Stimulated activated CD4-positive, alpha-beta T cell treated with anti-CD3 and anti-CD28 coated beads, TNF-alpha, amount 100 ng/mL, for 48 hours (primary cell): ENCODE measurements around the gene NUP35.
"Not testable (repeated sequence)": the region's sequence is repeated elsewhere in the genome, so short reads cannot be mapped to it uniquely, and the experiment has no call there.

Experiments used
- DNase-seq, 3 donors: peaks; one replicate each; pipeline ENCODE4 v3.0.0-alpha.2; 2020; ENCODE audit warnings: low read depth in 3 of 3

Gene NUP35

DNA sequence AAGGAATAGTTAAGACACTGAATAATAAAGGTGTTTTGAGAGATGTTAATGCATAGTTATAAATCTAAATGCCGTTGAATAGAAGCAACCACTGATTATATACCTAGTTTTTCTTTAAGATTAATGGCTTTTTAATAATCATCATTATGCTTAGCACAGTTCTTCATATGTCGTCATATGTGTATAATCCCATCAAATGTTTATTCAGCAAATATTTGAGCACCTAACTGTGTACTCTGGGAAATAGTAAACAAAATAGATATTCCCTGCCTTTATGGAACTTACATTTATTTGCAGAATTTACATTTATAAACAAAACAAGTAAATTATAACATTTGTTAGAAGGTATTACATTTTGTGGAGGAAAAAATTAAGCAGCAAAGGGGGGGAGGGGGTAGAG, 9.8 kb downstream of the NUP35 start:
- DNase-seq, result no peak

DNA sequence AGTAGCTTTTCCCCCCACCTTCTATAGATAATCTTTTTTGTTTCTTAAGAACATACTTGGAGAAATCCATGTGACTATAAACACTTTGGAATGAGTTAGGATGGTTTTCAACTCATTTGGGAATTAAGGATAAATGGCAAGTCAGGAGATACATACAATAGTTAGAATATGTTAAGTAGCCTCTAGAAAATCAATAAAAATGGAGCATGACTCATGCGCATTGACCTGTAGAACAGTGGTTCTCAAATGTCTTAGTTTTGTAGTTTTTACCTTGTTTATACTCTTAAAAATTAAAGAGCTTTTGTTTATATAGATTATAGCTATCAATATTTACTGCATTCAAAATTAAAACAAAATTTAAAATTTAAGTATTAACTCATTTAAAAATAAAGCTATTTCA, 24.7 kb downstream of the NUP35 start:
- DNase-seq, result no peak

DNA sequence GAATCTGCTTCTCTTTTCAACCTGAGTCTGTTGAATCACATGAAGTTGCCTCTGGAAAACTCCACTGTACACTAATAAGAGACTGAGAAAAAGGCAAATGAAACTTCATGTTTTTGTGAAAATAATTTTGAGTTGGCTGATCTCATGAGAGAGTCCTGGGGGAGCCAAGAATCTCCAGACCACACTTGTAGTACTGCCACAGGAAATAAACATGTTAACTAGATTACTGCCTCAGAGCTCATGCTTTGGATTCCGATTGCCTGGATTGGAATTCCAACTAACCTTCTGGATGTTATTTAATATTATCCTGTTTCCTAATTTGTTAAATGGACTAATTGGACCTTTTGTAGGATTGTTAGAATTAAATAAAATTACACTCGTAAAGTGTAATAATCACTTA, 25.2 kb downstream of the NUP35 start:
- no peak for DNase-seq

DNA sequence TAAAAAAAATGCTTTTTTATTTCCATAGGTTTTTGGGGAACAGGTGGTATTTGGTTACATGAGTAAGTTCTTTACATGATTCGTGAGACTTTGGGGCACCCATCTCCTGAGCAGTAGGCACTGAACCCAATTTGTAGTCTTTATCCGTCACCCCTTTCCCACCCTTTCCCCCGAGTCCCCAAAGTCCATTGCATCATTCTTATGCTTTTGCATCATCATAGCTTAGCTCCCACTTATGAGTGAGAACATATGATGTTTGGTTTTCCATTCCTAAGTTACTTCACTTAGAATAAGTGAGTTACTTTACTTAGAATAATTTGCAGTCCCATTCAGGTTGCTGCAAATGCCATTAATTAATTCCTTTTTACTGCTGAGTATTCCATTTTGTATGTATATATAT, 28.0 kb downstream of the NUP35 start:
- DNase-seq, result not testable (repeated sequence)

DNA sequence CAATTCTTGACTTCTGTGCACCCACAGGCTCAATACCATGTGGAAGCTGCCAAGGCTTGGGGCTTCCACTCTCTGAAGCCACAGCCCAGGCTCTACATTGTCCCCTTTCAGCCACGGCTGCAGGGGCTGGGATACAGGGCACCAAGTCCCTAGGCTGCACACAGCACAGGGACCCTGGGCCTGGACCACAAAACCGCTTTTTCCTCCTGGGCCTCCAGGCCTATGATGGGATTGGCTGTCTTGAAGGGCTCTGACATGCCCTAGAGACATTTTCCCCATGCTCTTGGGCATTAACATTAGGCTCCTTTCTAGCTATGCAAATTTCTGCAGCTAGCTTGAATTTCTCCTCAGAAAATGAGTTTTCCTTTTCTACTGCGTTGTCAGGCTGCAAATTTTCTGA, 29.7 kb downstream of the NUP35 start:
- no peak for DNase-seq

DNA sequence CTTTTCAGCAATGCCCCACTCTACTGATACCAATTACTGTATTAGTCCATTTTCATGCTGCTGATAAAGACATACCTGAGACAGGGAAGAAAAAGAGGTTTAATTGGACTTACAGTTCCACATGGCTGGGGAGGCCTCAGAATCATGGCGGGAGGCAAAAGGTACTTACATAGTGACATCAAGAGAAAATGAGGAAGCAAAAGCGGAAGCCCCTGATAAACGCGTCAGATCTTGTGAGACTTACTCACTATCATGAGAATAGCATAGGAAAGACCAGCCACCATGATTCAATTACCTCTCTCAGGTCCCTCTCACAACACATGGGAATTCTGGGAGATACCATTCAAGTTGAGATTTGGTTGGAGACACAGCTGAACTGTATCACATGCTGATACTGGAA, 30.5 kb downstream of the NUP35 start:
- not testable (repeated sequence) for DNase-seq

DNA sequence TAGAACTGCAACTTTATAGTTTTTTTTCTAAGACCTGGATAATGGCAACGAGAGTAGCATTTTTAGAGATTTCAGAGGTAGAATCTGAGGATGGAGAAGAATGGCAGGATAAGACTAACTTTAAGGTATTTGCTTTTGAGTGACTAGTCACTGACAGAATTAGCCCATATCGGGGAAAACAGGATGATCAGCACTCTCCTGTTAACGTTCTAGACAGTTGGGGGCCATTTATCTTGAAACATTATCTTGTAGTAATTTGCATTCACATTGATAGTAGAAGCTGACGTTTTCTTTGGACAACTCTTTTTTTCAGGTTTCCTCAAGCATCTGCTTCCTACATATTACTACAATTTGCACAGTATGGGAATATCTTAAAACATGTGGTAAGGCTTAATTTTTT, 32.9 kb downstream of the NUP35 start:
- no peak for DNase-seq

DNA sequence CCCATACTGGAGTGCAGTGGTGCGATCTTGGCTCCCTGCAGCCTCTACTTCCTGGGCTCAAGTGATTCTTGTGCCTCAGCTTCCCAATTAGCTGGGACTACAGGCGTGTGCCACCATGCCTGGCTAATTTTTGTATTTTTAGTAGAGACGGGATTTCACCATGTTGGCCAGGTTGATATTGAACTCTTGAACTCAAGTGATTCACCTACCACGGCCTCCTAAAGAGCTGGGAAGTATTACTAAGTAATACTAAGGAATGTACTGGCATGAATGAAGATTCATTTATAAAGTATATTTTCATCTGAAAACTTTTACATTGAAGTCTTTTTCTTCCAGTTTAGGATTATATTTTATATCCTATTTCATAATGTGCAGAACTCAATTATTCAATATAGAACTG, 38.1 kb downstream of the NUP35 start:
- DNase-seq, result no peak

DNA sequence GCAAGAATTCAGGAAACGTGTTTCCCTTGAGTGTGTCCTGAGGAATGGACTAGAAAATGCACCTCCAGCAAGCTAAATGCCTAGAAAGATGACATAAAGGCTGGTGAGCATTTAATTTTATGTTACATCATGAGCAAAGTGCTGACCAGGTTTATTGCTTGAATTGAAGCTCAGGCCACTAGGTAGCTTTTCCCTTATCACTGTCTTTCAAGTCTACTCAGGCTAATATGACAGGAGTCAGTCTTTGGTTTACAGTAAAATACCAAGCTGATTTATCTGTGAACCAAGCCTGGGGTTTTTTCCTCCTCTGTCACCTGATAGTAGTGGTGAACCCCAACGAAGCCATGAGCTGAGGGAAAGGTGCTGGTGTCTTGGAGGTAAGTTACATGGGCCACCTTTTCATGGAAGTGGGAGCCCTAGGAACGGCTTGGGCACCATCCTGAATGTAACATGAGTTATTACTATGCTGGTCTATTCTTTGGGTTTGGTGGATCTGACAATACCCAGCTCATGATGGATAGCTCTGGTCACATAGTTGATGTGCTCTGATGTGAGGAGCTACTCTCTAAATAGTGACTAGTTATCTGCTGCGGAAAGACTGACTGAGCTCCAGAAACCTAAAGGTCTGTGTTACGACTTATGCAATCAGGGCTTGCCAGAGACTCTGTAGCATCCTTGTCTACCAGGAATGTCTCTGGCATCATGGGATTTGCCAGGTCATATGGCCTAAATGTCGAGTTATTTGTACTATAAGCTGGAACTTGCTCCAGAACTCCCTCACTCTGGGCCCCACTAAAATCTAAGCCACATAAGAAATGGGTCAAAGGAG, 39.8 kb downstream of the NUP35 start:
- DNase-seq, result no peak

DNA sequence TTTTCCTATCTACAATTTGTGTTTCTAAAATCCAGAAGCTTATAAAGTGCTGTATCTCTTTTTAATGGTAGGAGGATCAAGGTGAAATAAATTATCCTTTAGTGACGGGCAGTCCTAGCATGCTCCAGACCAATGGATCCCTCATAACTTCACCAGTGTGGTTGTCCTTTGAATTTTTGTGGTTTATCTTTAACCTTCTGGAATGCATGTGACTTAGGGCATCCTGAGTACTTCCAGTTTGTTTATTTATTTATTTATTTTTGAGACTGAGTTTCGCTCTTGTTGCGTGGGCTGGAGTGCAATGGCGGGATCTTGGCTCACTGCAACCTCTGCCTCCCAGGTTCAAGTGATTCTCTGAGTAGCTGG, 40.4 kb downstream of the NUP35 start:
- DNase-seq, result no peak

DNA sequence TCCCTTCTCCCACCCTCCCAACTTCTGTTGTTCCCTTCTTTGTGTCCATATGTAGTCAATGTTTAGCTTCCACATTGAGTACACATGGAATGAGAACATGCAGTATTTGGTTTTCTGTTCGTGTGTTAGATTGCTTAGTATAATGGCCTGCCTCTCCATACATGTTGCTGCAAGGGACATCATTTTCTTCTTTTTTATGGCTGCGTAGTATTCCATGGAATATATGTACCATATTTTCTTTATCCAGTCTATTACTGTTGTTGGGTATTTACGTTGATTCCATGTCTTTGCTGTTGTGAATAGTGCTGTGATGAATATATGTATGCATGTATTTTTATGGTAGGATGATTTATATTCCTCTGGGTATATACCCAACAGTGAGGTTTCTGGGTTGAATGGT, 42.0 kb downstream of the NUP35 start:
- DNase-seq, result no peak

DNA sequence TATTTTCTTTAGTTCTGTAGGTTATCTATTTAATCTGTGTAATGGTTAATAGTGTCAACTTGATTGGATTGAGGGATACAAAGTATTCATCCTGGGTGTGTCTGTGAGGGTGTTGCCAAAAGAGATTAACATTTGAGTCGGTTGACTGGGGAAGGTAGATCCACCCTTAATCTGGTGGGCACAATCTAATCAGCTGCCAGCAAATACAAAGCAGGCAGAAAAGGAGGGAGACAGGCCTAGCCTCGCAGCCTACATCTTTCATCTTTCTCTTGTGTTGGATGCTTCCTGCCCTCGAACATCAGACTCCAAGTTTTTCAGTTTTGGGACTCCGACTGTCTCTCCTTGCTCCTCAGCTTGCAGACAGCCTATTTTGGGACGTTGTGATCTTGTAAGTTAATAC, 42.7 kb downstream of the NUP35 start:
- not testable (repeated sequence) for DNase-seq

DNA sequence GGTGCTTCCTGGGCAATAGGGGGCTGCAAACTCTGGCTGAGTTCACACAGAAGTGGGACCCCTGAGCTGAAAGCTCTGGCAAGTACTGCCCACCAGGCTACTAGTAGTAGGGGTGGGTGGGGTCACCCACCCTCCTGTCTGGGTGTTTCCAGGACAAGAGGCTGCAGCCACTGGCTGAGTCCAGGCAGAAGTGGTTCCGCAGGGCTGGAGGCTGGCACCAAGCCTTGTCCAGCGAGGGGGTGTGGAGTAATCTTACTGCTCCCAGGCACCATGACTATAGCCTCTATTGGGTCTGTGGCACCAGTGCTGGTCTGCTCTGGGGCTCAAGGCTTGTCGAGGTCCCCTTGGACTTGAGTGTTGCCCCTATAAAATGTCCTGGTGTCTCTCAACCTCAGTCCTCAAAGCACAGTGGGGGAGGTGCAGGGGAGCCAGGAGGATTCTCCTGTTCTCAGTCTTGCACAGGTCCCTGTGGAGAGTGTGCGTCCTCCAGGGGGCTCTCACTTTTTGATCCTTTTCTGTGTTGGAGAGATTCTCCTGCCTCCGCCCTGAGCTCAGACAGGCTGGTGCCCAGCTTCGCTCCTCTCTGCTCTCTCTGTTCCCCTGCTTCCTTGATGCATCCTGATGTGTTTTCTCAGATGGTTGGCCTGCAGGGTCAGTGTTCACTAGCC, 48.1 kb downstream of the NUP35 start:
- no peak for DNase-seq

DNA sequence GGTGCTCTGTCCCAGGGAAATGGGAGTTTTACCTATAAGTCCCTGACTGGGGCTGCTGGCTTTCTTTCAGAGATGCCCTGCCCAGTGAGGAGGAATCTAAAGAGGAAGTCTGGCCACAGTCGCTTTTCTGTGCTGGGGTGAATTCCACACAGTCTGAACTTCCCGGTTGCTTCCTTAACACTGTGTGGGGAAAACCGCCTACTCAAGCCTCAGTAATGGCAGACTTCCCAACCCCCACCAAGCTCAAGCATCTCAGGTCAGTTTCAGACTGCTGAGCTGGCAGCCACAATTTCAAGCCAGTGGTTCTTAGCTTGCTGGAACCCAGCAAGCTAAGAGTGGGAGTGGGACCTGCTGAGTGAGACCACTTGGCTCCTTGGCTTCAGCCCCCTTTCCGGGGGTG, 54.9 kb downstream of the NUP35 start:
- no peak for DNase-seq

DNA sequence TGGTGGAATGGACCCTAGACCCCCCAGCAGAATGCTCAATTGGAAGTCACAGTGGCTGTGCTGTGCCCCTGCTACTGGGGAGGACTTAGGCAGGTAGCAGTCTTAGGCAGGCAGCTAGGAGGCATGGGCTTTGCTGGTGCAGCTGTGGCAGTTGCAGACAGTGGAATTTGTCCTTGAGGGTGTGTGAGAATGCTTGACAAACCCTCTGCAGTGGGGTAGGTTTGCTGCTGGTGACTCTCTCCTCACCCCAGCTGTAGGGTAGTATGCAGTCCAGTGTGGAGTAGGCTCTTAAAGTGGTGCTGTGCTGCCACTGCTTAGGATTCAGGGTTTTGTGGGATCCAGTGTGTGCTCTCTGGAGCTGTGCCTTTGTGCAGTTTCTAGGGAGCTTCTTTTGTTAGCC, 61.3 kb downstream of the NUP35 start:
- DNase-seq, result no peak

DNA sequence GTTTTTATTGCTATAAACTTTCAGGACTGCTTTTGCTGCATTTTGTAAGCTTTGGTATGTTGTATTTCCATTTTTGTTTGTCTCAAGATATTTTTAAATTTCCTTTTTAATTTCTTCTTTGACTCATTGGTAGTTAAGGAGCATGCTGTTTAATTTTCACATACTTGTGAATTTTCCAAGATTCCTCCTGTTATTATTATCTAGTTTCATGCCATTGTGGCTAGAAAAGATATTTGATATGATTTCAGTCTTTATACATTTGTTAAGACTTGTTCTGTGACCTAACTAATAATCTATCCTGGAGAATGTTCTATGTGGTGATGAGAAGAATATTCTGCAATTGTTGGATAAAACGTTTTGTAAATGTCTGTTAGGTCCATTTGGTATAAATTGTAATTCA, 62.1 kb downstream of the NUP35 start:
- DNase-seq, result no peak

DNA sequence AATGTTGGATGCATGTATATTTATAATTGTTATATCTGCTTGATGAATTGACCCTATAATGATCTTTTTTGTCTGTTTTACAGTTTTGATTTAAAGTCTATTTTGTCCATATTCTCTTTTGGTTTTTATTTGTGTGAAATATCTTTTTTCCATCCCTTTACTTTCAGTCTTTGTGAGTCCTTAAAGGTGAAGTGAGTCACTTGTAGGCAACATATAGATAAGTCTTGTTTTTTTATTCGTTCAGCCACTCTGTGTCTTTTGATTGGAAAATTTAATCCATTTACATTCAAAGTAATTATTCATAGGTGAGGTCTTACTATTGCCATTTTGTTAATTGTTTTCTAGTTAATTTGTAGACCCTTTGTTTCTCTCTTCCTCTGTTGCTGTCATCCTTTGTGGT, 62.5 kb downstream of the NUP35 start:
- no peak for DNase-seq

DNA sequence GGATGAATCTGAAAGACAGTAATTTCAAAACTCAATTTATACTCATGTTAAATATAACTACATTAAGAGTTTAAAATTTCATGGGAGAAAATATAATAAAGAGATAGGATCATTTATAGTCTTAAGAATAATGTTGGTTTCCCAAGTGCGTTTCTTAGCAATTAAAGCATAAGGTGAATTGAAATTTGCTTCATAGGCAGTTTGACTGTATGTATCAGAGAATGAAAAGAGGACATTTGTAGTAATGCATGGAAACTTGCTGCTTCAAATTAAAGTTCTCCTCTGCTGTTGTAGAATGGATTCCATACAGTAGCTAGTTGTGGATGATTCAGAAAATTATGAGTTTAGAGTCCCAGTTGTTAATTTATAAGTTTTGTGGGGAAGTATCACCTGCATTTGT, 68.1 kb downstream of the NUP35 start:
- no peak for DNase-seq

DNA sequence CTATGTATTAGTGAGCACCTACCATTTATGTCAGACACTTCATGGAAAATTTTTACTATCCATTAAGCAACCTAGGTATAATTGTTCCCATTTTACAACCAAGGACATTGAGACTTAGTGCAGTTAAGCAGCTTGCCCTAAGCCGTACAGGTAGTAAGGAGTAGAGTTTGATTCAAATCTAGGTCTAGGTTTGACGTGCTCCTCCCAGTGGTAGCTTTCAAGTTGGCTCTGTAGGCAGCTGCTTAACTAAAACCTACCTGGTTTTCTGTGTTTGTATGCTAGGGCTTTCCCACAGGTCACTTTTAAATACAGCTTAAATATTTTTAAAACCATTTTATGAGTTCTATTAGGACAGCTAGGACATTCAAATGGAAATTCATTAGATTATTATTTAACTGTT, 69.7 kb downstream of the NUP35 start:
- DNase-seq, result no peak

DNA sequence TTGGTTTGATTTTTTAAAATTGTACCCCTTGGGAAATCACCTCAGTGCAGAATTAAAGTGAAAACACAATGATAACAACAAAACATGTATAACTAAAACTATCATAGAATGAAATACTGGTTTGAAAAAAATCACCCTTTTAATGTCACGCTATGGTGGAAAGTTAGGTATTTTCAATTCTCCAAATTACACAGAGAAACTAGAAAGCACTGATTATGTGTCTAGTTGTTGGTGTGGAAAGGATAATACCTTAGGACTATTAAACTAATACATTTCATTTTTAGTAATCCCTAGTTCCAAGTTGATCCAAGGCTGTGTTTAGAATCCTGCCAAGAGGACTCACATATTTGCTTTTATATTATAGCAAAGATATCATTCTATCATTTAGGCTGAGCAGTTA, 71.2 kb downstream of the NUP35 start:
- DNase-seq, result no peak

DNA sequence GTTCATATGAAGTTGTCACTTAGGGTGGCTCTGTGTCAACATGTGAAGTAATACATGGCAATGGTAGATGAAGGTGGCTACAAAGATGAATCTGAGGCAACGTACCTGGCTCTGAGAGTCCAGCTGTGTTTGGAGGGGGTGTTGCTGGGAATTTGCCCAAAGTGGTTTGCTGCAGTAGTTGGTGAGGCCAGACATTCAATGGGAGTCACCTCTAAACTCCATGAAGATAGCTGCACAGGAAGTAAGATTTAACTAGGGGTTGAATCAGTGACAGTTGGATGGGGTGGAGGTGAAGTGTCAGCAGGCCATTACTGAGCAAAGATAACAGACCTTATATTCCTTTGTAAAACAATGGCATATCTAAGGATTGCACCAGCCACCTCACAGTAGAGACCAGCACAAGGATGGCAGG, 71.8 kb downstream of the NUP35 start:
- no peak for DNase-seq

DNA sequence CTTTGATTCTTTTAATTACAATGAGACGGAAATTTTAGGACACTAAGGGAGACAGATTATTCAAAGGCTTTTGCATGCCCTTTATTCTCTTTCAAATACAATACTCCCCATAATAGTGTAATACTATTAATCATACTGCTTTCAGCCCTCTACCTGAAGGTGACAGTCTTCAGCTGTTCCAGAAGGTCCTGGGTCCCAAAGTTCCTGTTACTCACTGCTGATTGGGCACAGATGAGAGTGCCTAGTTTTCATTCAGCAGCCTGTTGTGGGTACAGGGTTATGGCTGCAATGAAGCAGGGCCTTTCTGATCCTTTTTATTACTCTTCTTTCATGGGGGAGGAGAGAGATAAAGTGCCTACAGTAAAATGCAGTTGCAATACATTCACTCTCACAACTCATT, 80.2 kb downstream of the NUP35 start:
- no peak for DNase-seq

DNA sequence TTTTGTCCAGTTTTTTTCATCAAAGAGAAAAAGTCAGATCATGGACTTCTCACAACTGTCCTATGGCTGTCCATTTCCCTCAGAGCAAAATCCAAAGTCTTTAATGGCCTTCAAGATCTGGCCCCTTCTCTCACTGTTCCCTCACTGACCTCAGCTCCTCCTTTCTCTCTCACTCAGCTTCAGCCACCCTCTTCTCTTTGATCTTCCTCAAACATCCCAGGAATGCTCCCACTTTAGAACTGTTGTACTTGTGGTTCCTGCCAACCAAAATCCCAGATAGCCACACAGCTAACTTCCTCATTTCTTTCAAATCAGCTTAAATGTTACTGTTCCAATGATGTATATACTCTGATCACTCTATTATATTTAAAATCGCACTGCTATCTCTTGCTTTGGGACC, 82.9 kb downstream of the NUP35 start:
- no peak for DNase-seq
